GM21723 (cell line): ENCODE measurements around the gene FBXO33.

Experiments
- ATAC-seq: cut with Tn5 transposase; IDR thresholded peaks from one replicate; pipeline ENCODE4 v1.9.1; 2021; ENCODE audit warnings: mild to moderate bottlenecking, moderate library complexity; ENCODE audit not compliant: unreplicated experiment

The FBXO33 gene

GRCh38 chr14:39432179-39432618, at the start of gene FBXO33:
Gene FBXO33, minus strand, starts transcription at chr14:39432433. Its CDS starts 271 bp downstream, at chr14:39432162.
- ATAC-seq, result peak; percentile 82

DNA sequence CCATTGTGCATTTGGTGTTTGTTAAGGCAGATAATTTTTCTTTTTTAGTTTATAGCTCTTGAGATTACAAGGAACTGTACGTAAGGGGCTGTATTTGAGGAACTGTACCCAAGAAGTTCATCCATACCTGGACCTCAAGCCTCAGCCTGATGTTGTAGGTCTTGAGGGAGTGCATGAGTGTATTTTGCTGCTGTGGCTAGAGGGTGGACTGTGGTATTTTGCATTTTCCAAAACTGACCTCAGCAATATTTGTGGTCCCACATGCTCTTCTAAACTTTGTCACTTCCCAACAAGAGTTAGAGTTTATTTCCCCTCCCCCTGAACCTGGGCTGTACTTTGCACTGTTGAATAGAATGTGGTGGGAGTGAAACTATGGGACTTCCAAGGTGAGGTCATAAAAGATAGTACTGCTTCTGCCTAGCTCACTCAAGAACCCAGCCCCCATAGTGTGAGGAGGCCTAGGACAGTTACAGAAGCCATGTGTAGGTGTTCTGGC, 42.2 kb upstream of the FBXO33 start:
- ATAC-seq, result peak; percentile 88

DNA sequence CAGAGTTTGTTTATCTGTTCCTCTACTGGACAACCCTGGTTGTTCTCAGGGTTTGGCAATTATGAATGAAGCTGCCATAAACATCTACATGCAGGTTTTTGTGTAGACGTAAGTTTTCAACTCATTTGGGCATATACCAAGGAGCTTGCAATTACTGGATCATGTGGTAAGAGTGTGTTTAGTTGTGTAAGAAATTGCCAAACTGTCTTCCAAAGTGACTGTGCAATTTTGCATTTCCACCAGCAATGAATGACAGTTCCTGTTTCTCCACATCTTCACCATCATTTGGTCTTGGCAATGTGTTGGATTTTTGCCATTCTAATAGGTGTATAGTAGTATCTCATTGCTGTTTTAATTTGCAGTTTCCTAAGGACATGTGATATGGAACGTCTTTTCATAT, 39.8 kb upstream of the FBXO33 start:
- no peak for ATAC-seq

- ATAC-seq, result peak; percentile 95
These were observed 37.0 kb upstream of the FBXO33 start for GRCh38 chr14:39469094-39469710.

DNA sequence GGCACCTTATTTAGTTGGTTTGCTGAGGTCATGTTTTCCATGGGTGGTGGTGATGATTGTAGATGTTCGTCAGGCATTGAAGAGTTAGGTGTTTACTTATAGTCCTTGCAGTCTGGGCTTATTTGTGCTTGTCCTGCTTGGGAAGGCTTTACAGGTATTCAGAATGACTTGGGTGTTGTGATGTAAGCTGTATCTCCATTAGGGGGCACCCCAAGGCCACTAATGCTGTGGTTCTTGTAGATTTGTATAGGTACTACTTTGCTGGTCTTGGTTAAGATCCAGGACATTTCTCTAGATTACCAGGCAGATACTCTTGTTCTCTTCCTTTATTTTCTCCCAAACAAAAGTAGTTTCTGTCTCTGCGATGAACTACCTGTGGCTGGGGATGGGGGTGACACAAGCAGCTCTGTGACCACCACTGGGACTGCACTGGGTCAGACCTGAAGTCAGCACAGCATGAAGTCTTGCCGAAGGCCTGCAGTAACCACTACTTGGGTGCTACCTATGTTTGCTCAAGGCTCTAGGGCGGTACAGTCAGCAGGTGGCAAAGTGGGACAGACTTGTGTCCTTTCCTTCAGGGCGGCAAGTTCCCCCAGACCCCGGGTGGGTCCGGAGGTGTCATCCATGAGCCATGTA, 35.8 kb upstream of the FBXO33 start:
- ATAC-seq, result peak; percentile 58

DNA sequence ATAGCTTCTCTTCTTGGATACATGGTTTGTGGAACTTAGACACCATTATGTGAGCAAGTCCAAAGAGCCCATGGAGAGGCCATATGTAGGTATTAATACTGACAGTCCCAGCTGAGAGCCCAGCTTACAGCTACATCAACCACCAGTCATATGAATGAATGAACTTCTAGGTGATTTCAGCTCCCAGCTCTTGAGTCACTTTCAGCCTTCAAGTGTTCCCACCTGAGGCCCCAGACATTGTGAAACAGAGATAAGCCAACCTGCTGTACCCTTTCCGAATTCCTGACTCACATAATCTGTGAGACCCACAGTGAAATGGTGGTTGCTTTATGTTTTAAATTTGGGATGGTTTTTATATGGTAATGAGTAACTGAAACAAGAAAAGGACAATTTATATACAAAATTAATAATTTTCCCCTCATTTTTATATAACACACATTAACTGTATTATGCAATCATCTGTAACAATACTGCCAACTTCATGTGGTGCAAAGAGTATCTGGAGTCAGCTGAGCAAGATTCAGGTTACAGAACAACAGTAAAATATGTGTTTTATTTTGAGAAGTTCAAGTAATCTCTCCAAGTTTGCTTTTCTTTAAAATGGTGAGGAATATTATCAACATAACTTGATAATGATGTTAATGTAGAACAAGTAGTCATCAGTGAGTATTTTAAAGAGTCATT, 27.7 kb upstream of the FBXO33 start:
- ATAC-seq, result no peak

DNA sequence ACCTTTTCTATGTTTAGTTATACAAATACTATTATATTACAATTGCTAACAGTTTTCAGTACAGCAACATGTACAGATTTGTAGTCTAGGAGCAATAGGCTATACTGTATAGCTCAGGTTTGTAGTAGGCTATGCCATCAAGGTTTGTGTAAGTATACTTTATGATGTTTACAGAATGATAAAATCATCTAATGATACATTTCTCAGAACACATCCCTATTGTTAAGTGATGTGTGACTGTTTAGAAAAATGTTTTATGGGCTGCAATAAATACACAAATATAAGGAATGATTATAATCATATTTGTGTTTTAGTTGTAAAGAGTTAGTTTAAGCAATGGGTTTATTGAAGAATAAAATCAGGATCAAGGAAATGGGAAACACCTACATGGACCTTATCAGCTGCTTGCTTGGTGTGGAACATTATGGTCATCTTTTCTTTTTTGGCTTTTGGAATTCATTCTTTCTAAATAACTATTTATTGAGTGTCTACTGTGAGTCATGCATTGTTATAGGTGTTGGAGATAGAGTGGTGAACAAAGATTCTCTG, 24.5 kb upstream of the FBXO33 start:
- ATAC-seq, result no peak

DNA sequence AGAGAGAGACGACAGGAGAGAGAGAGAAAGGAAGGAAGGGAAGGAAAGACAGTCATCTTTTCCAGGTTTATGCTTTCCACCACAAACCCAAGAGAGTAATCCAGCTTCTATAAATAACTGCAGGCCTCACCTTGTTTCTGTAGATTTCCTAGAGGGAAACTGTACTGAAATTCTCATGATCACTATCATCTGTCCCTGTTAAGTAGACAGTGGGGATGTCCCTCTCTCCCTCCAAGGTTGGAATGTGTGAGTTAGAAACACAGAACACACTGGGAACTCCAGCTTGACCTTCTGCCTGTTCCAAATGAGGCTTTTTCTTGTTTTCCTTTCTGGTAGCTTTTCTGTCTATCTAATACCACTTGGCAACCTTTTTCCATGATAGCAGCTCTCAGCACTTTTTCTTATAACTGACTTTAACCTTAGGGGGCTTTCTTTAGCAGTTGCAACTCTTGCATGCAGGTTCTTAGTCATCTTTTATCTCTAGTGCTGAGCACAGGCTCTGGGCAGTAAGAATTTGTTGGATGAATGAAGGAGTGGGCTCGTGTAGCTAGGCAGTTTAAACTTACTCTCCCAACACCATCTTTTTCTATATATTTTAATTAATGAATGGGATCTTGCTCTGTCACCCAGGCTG, 22.8 kb upstream of the FBXO33 start:
- no peak for ATAC-seq

- ATAC-seq, result no peak
These were observed 20.4 kb upstream of the FBXO33 start for GRCh38 chr14:39452680-39453079.

DNA sequence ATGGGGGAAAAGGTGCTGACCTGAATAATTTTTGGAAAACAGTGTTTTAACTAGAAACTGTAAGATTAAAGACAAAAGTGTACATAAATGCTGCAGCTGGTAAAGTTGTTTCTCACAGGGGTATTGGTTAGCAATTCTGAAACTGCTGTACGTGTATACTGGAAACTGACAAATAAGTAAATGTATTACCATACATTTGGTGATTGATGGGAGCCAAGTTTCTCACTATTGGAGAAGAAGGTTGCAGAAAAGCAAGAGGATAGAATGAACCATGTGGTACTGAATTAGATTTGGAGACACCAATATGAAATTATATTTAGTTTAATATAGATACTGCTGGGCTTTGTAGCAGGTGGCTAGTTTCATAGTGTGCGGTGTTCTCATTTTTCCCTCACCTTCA, 19.6 kb upstream of the FBXO33 start:
- peak; percentile 53 for ATAC-seq

- no peak for ATAC-seq
These were observed 15.0 kb upstream of the FBXO33 start for GRCh38 chr14:39447175-39447661.

DNA sequence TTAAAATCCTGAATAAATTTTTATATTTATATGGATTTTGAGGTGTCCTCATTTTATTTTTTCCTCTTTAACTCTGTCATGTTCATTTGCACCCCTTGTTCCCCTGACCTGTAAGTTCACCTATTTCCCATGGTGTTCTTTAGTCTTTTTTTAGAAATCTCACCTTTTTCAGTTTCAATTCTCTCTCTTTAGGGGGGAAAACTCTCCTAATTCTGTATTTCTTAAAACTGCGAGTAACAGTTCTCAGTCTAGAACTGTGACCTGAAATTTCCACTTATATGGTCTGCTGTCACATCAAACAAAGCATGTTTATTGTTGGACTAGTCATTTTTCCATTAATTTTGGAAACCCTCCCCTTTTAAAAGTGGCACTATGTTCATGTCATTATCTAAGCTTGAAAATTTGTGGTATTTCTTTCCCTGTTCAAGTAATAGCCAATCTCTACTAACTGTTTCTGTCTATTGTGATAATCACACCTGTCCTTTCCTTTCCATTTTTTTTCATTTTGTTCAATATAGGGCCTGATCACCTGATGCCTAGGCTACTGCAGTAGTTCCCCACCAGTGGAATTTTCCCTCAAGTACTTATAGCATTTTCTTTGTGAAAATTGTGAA, 14.0 kb upstream of the FBXO33 start:
- peak; percentile 72 for ATAC-seq

- no peak for ATAC-seq
These were observed 10.1 kb upstream of the FBXO33 start for GRCh38 chr14:39442293-39442692.

DNA sequence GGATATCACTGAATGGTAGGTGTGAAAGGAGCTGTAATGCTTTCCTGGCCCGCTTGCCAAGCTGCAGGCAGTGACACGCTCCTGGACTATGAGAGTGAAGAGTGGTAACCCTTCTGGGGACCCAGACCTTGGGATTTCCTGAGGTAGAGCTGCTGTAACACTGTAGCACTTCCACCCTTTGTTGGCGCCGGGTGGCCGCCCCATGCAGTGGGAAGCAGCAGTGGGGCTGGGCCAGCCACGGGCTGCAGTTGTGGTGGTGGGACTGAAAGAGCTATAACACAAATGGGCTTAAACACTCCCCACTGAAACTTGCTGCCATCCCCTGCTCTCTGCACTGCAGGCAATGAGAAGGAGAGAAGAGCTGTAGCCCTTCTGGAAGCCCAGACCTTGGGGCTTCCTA, 9.6 kb upstream of the FBXO33 start:
- ATAC-seq, result no peak

- ATAC-seq, result no peak
These were observed 8.7 kb upstream of the FBXO33 start for GRCh38 chr14:39440975-39441374.

GRCh38 chr14:39435241-39435640, 3.0 kb upstream of the FBXO33 start:
- no peak for ATAC-seq

- no peak for ATAC-seq
These were observed 2.2 kb upstream of the FBXO33 start for GRCh38 chr14:39434401-39434800.

GRCh38 chr14:39433452-39433813, 1.2 kb upstream of the FBXO33 start:
- no peak for ATAC-seq

DNA sequence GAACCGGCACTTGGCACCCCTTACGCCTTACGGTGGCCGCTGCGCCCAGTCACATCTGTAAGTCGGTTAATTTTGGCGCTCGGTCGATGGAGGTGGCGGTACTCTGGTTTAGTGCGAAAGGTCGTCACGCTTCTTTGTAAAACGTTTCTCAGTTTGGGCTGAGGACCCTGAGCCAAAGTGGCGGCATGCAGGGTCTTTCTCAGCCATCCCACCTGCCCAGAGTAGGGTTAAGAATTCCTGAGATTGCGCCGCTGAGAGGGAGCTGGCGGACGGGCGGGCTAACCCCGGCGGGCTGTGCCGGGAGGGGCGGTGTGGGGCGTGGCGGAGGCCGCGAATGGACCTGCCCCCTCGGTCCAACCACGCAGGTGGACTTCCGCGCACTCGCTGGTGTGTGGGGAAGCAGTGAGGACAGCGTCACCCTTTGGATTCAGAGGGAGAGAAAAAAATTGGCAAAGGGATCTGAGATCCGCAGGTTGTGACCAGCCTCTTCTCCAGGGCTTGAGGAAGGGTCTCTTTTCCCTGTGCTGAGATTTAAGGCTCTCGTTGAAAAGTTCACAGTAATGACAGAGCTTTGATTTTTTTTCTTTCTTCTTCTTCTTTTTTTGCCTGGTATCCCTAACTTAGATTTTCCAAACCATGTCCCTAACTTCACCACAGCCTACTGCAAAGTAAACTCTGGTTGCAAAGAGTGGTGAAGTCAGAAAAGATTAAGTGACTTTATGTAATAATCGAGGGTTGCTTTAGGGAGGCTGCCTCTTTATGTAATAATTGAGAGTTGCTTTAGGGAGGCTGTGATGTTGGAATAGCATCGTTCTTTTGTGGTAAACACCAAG, 602 bp upstream of the FBXO33 start:
- ATAC-seq, result peak; percentile 74
